K562 (cell line): ENCODE measurements around the gene STK32C. TPM values are rescaled to one million over a fixed set of nuclear protein-coding genes. Genes with fewer than 3 reads are reported as not detected.
A peak's percentile ranks its signal among the peaks of the same experiment; 100 is the strongest.

Experiments
- ARID2 ChIP-seq: fragments of 450-650 bp; IDR thresholded peaks from 2 replicates; pipeline ENCODE4 v1.6.1; 2017; ENCODE audit warnings: antibody characterized with exemption, mild to moderate bottlenecking
- CAMTA2 ChIP-seq: fragments of 250-450 bp; sonication (Bioruptor Pico); conservative IDR thresholded peaks from 2 replicates; pipeline ENCODE4 v1.5.1; 2022
- GATA2 ChIP-seq: sonication (generic); formaldehyde crosslinking; IDR thresholded peaks from 2 replicates; pipeline ENCODE4 v1.4.0; 2020; ENCODE audit warnings: mild to moderate bottlenecking, missing genetic modification reagents
- GATAD2B ChIP-seq: fragments of 450-650 bp; IDR thresholded peaks from 2 replicates; pipeline ENCODE4 v1.6.1; 2017; ENCODE audit warnings: mild to moderate bottlenecking, borderline replicate concordance
- HMGXB4 ChIP-seq: sonication (generic); formaldehyde crosslinking; IDR thresholded peaks from 2 replicates; pipeline ENCODE4 v1.8.1; 2023; ENCODE audit warnings: mild to moderate bottlenecking, missing genetic modification reagents
- MAZ ChIP-seq, 2 experiments: fragments of 450-650 bp in 1 of 2; sonication (generic) in 1 of 2; formaldehyde crosslinking; IDR thresholded peaks in 1 of 2; conservative IDR thresholded peaks in 1 of 2; 2 replicates each; pipeline versions ENCODE4 v1.4.0 to v1.5.0; 2020; ENCODE audit warnings: mild to moderate bottlenecking in 1 of 2, missing genetic modification reagents in 1 of 2
- MCM2 ChIP-seq: fragments of 450-650 bp; IDR thresholded peaks from 2 replicates; pipeline ENCODE4 v1.6.1; 2017; ENCODE audit warnings: low read depth, mild to moderate bottlenecking
- PCBP1 ChIP-seq: fragments of 200-400 bp; formaldehyde crosslinking; IDR thresholded peaks from 2 replicates; pipeline ENCODE4 v1.6.1; 2018; ENCODE audit warnings: mild to moderate bottlenecking, low read depth, low read length; ENCODE audit not compliant: poor library complexity, severe bottlenecking
- REST ChIP-seq, 2 experiments: fragments of 450-650 bp; formaldehyde crosslinking in 1 of 2; IDR thresholded peaks; 2 replicates each; pipeline versions ENCODE4 v1.4.0 to v1.6.1; 2014 to 2020; ENCODE audit warnings: mild to moderate bottlenecking in 2 of 2, borderline replicate concordance in 1 of 2, low read depth in 1 of 2
- SMAD3 ChIP-seq: fragments of 450-650 bp; formaldehyde crosslinking; conservative IDR thresholded peaks from 2 replicates; pipeline ENCODE4 v1.4.0; 2020; ENCODE audit warnings: mild to moderate bottlenecking
- STAT5B ChIP-seq: fragments of 250-450 bp; sonication (Bioruptor Pico); IDR thresholded peaks from 2 replicates; pipeline ENCODE4 v1.8.0; 2021; ENCODE audit warnings: mild to moderate bottlenecking, inconsistent platforms
- ZFPM2 ChIP-seq: fragments of 250-450 bp; sonication (Bioruptor Pico); IDR thresholded peaks from 2 replicates; pipeline ENCODE4 v1.5.1; 2022; ENCODE audit warnings: mild to moderate bottlenecking
- ZMIZ1 ChIP-seq, 2 experiments: fragments of 150-350 bp in 1 of 2; IDR thresholded peaks; 2 replicates each; pipeline ENCODE4 v1.6.1; 2012 to 2016; ENCODE audit warnings: low read depth in 2 of 2, low read length in 2 of 2, mild to moderate bottlenecking in 1 of 2, moderate library complexity in 1 of 2
- polyA plus RNA-seq, 8 experiments: library from polyadenylated mRNA; depleted of rRNA in 4 of 8; stranded (reverse) in 5 of 8; unstranded in 3 of 8; fragments of >200 nt; fragmentation: Nextera tagmentation in 2 of 8; fragmentation: Illumina TruSeq in 1 of 8; extraction: Ambion mirVana in 2 of 8; extraction: Trizol in 1 of 8; gene quantifications; 2 replicates each; pipeline versions ENCODE4 v1.2.1 to v1.2.3, GENCODE V29; 2011 to 2014; ENCODE audit warnings: inconsistent platforms in 1 of 8, missing spikeins in 1 of 8
- total RNA-seq, 7 experiments: library from RNA; depleted of rRNA in 6 of 7; stranded (reverse); fragments of >200 nt in 6 of 7; fragmentation: Illumina TruSeq in 2 of 7; extraction: Trizol in 2 of 7; gene quantifications; 2 replicates each; pipeline versions ENCODE4 v1.2.1 to v1.2.3, GENCODE V29; 2011 to 2021; ENCODE audit warnings: low replicate concordance in 1 of 7

Gene STK32C
- total and polyA plus RNA-seq, 9 of the 15 experiments (the other 6 are each of a cell fraction or from before 2014, with no cell fraction given) = 1.5 to 20.9 (median 6.5) TPM

GRCh38 chr10:132308587-132309470 lies 1.1 kb upstream of the STK32C start (continued):
- TF ChIP-seq PCBP1 (no peak), CAMTA2 (CRISPR knock-in tag) (no peak), MCM2 (no peak), GATA2 (CRISPR knock-in tag) (no peak), SMAD3 (no peak), REST (IDR thresholded peaks at IDR 0.05; ENCODE audit: borderline replicate concordance) (no peak), REST (CRISPR knock-in tag; IDR thresholded peaks at IDR 0.05; ENCODE audit: low read depth) (no peak), MAZ (CRISPR knock-in tag; conservative IDR thresholded peaks at IDR 0.05 in 1 of 2, IDR thresholded peaks at IDR 0.05 in 1 of 2) (0 out of 4 replicates have a peak, but pooled peaks of 1 of the 2 experiments have one; percentile 1), ZFPM2 (CRISPR knock-in tag) (no peak), GATAD2B (no peak), ZMIZ1 (IDR thresholded peaks at IDR 0.05; ENCODE audit: low read depth in 2 of 2, low read length in 2 of 2) (no peak), ARID2 (no peak), STAT5B (CRISPR knock-in tag) (no peak), HMGXB4 (CRISPR knock-in tag) (no peak)
